Kidney (tissue), 14 donors: ENCODE results near the gene ID3. TPM values are rescaled to one million over a fixed set of nuclear protein-coding genes. Genes with fewer than 3 reads are reported as not detected.

Experiments
- DNase-seq, 5 donors: peaks; one replicate each; pipeline ENCODE4 v3.0.0-alpha.2; 2013 to 2020
- FAIRE-seq: peaks from 2 replicates; lab custom pipeline; 2012; peaks lifted over from hg19 to GRCh38; lab: Jason Lieb, UNC
- H3K27ac ChIP-seq, 2 donors: one replicate each; pipeline ENCODE4 v1.7.0; 2013; ENCODE audit warnings: low read depth in 2 of 2, low read length in 2 of 2, inconsistent platforms in 1 of 2
- H3K27me3 ChIP-seq: one replicate; pipeline ENCODE4 v1.7.1; 2013; ENCODE audit warnings: low read length, inconsistent platforms; ENCODE audit not compliant: control insufficient read depth, insufficient read depth
- H3K36me3 ChIP-seq, 3 donors: one replicate each; pipeline versions ENCODE4 v1.7.0 to v1.7.1; 2013; ENCODE audit warnings: low read length in 3 of 3, control low read depth in 1 of 3, inconsistent platforms in 1 of 3; ENCODE audit not compliant: insufficient read depth in 3 of 3, control insufficient read depth in 2 of 3
- H3K4me1 ChIP-seq, 3 donors: one replicate each; pipeline versions ENCODE4 v1.7.0 to v1.7.1; 2013; ENCODE audit warnings: low read length in 3 of 3, inconsistent platforms in 1 of 3, low read depth in 1 of 3; ENCODE audit not compliant: control insufficient read depth in 2 of 3, insufficient read depth in 2 of 3
- H3K4me3 ChIP-seq, 3 donors: one replicate each; pipeline versions ENCODE4 v1.7.0 to v1.8.1; 2013; ENCODE audit warnings: low read length in 3 of 3, control low read depth in 1 of 3, inconsistent platforms in 1 of 3
- H3K9ac ChIP-seq, 3 donors: one replicate each; pipeline versions ENCODE4 v1.7.0 to v1.7.1; 2013; ENCODE audit warnings: low read length in 3 of 3, control low read depth in 1 of 3, inconsistent platforms in 1 of 3
- H3K9me3 ChIP-seq, 3 donors: one replicate each; pipeline versions ENCODE4 v1.7.0 to v1.7.1; 2013; ENCODE audit warnings: low read length in 3 of 3, control low read depth in 1 of 3, inconsistent platforms in 1 of 3; ENCODE audit not compliant: control insufficient read depth in 2 of 3, insufficient read depth in 1 of 3
- CTCF ChIP-seq: IDR thresholded peaks from 3 replicates; pipeline ENCODE4 v1.5.1; 2012; ENCODE audit warnings: mild to moderate bottlenecking, moderate library complexity, borderline replicate concordance; ENCODE audit not compliant: insufficient read depth; ENCODE audit errors: extremely low read depth
- intact Hi-C: fragments of 100-400 bp; cut with DNase I; formaldehyde crosslinking; loops from one replicate; pipeline ENCODE4 v1.11.1; 2022
- polyA plus RNA-seq: library from polyadenylated mRNA; stranded (reverse); fragments of 350-450 nt; fragmentation: Illumina TruSeq; extraction: RNeasy Lipid Tissue Mini Kit (QIAGEN cat#74804); gene quantifications from one replicate; pipeline ENCODE4 v1.2.3, GENCODE V29; 2014; ENCODE audit warnings: low read depth, low replicate concordance; ENCODE audit not compliant: insufficient read depth
- total RNA-seq: library from RNA; stranded (reverse); fragmentation: NEBNext Ultra II Directional; extraction: Animal tissue kit (Norgen Biotek cat#: 25700); gene quantifications from one replicate; pipeline ENCODE4 v1.2.1, GENCODE V29; 2021
- donor health status: control.
- donor health status: control.
- donor health status: control.
- donor health status: control.
- donor health status: control.
- donor health status: DM: yes; HTN: yes; CAD: no.
- donor health status: Normal renal cell carcinoma (clear cell type).

Gene ID3
- total and polyA plus RNA-seq, 2 donors from 2014 or later, result 97.8 to 157 TPM

GRCh38 chr1:23599125-23599524, 39.8 kb upstream of the ID3 start:
- H3K4me3 ChIP-seq, result no peak overlapping the region
- peaks cover 0 to 2% (median 0%) of the 10 kb centered on the region in 3 donors for H3K4me1 ChIP-seq
- TF ChIP-seq CTCF, result no peak
- FAIRE-seq, result no peak
- H3K36me3 ChIP-seq, result no peaks in the 10 kb centered on the region
- no peak overlapping the region for H3K27ac ChIP-seq
- intact Hi-C loops, result no loop called here
- H3K27me3 ChIP-seq, result no peaks in the 10 kb centered on the region
- no peak overlapping the region for H3K9ac ChIP-seq
- no peak for DNase-seq
- H3K9me3 ChIP-seq, result no peaks in the 10 kb centered on the region

GRCh38 chr1:23598424-23598823, 39.1 kb upstream of the ID3 start:
- DNase-seq (peak in 4 of 5 donors; percentile 80 to 90 (median 88)), FAIRE-seq (no peak)
- intact Hi-C loops, result no loop called here
- Histone ChIP-seq H3K27me3 (no peaks in the 10 kb centered on the region), H3K27ac (no peak overlapping the region), H3K4me3 (no peak overlapping the region), H3K36me3 (no peaks in the 10 kb centered on the region), H3K9me3 (no peaks in the 10 kb centered on the region), H3K9ac (no peak overlapping the region), H3K4me1 (peaks cover 0 to 2% (median 0%) of the 10 kb centered on the region in 3 donors)
- no peak for TF ChIP-seq CTCF

- DNase-seq, result peak in 1 of 5 donors; percentile 50
- Histone ChIP-seq H3K9me3 (no peaks in the 10 kb centered on the region), H3K4me3 (no peak overlapping the region), H3K4me1 (peaks cover 0 to 2% (median 1%) of the 10 kb centered on the region in 3 donors), H3K27ac (no peak overlapping the region), H3K27me3 (no peaks in the 10 kb centered on the region), H3K36me3 (no peaks in the 10 kb centered on the region), H3K9ac (no peak overlapping the region)
- no peak for TF ChIP-seq CTCF
- intact Hi-C loops, result no loop called here
- no peak for FAIRE-seq
Measured at GRCh38 chr1:23597635-23598388, 38.5 kb upstream of the ID3 start.
